HepG2 (cell line): Measurements from ENCODE around the gene PEAR1. TPM values are rescaled to one million over a fixed set of nuclear protein-coding genes. Genes with fewer than 3 reads are reported as not detected.

Source experiments
- ATAC-seq: fragments of 200-7000 bp; cut with Tn5 transposase; 3 replicates; pipeline ENCODE4 v1.9.1; 2020; ENCODE audit warnings: mild to moderate bottlenecking, moderate library complexity
- BruUV-seq: library from RNA; stranded (reverse); fragments of 400-500 nt; replicated peaks from 2 replicates; lab custom pipeline; 2021; lab: Mats Ljungman, UMichigan
- CTCF ChIA-PET: fragments of 300-600 bp; formaldehyde crosslinking; extraction: SDS; loops from one replicate; lab custom pipeline; 2021; ENCODE audit warnings: low total read pairs, inconsistent platforms, low intra/inter-chr PET ratio; lab: Yijun Ruan, JAX
- POLR2A ChIA-PET: fragments of 350-600 bp; sonication (Branson Sonifier 250); formaldehyde crosslinking; loops from one replicate; lab custom pipeline; 2020; ENCODE audit warnings: antibody characterized with exemption, inconsistent platforms; lab: Yijun Ruan, JAX
- DNase-seq: peaks from one replicate; pipeline ENCODE4 v3.0.0-alpha.2; 2015; ENCODE audit warnings: low spot score
- FAIRE-seq: peaks from 3 replicates; lab custom pipeline; 2011; peaks lifted over from hg19 to GRCh38; lab: Jason Lieb, UNC
- H2AFZ ChIP-seq: one replicate; pipeline ENCODE4 v1.6.1; 2011; ENCODE audit warnings: low read length, inconsistent platforms
- H3K27ac ChIP-seq: fragments of 300-600 bp; 3 replicates; pipeline ENCODE4 v1.8.0; 2011; ENCODE audit warnings: mixed run types, mild to moderate bottlenecking, mixed read lengths, low read length, inconsistent platforms; ENCODE audit not compliant: insufficient read depth; ENCODE audit errors: extremely low read length
- H3K27me3 ChIP-seq, 2 experiments: fragments of 200-600 bp in 1 of 2; 2 replicates in 1 of 2; 3 replicates in 1 of 2; pipeline versions ENCODE4 v1.6.0 to v1.8.0; 2011; ENCODE audit warnings: low read length in 2 of 2, mild to moderate bottlenecking in 2 of 2, moderate library complexity in 2 of 2, inconsistent platforms in 1 of 2; ENCODE audit not compliant: insufficient read depth in 2 of 2, control insufficient read depth in 1 of 2
- H3K36me3 ChIP-seq, 2 experiments: fragments of 200-600 bp in 1 of 2; replicated peaks in 1 of 2; 2 replicates in 1 of 2; 3 replicates in 1 of 2; pipeline versions ENCODE4 v1.5.1 to v1.8.0; 2011; ENCODE audit warnings: low read length in 2 of 2, inconsistent platforms in 1 of 2; ENCODE audit not compliant: insufficient read depth in 2 of 2, control insufficient read depth in 1 of 2
- H3K4me1 ChIP-seq: 2 replicates; pipeline ENCODE4 v1.5.1; 2012; ENCODE audit warnings: low read length, inconsistent platforms; ENCODE audit not compliant: insufficient read depth
- H3K4me2 ChIP-seq: 2 replicates; pipeline ENCODE4 v1.6.0; 2011; ENCODE audit warnings: low read depth, low read length, inconsistent platforms
- H3K4me3 ChIP-seq, 3 experiments: fragments of 200-600 bp in 1 of 3; sonication (generic), shearing (Covaris generic) in 1 of 3; replicated peaks in 1 of 3; 2 replicates each; pipeline ENCODE4 v1.5.1; 2011 to 2016; ENCODE audit warnings: low read length in 3 of 3, inconsistent platforms in 2 of 3, low read depth in 2 of 3, mild to moderate bottlenecking in 2 of 3, control low read depth in 1 of 3, mixed read lengths in 1 of 3; ENCODE audit not compliant: insufficient read depth in 1 of 3
- H3K79me2 ChIP-seq: one replicate; pipeline ENCODE4 v1.6.1; 2011; ENCODE audit warnings: low read length, inconsistent platforms; ENCODE audit not compliant: insufficient read depth
- H3K9ac ChIP-seq: 2 replicates; pipeline ENCODE4 v1.6.0; 2011; ENCODE audit warnings: mild to moderate bottlenecking, low read depth, low read length, inconsistent platforms; ENCODE audit not compliant: insufficient read depth
- H3K9me3 ChIP-seq: 2 replicates; pipeline ENCODE4 v1.5.1; 2012; ENCODE audit warnings: mild to moderate bottlenecking, low read length
- H4K20me1 ChIP-seq: 2 replicates; pipeline ENCODE4 v1.6.0; 2011; ENCODE audit warnings: inconsistent platforms, mild to moderate bottlenecking, low read length, moderate library complexity; ENCODE audit not compliant: insufficient read depth
- CBX2 ChIP-seq, 2 experiments: fragments of 200-600 bp in 1 of 2; sonication (generic); formaldehyde crosslinking in 1 of 2; IDR thresholded peaks; 2 replicates each; pipeline versions ENCODE4 v1.7.0 to v1.8.1; 2018 to 2022; ENCODE audit warnings: low read depth in 2 of 2, low read length in 1 of 2, mild to moderate bottlenecking in 1 of 2, missing genetic modification reagents in 1 of 2
- FOXK1 ChIP-seq: sonication (generic); formaldehyde crosslinking; IDR thresholded peaks from 2 replicates; pipeline ENCODE4 v1.4.0; 2020; ENCODE audit warnings: low read depth, missing genetic modification reagents, borderline replicate concordance
- ISL2 ChIP-seq: sonication (generic); formaldehyde crosslinking; IDR thresholded peaks from 2 replicates; pipeline ENCODE4 v1.5.0; 2020; ENCODE audit warnings: missing genetic modification reagents
- ZBTB43 ChIP-seq: sonication (generic); formaldehyde crosslinking; conservative IDR thresholded peaks from 2 replicates; pipeline ENCODE4 v1.4.0; 2020; ENCODE audit warnings: missing genetic modification reagents
- ZNF138 ChIP-seq: sonication (generic); formaldehyde crosslinking; IDR thresholded peaks from 2 replicates; pipeline ENCODE4 v1.5.0; 2020; ENCODE audit warnings: mild to moderate bottlenecking, low read depth, missing genetic modification reagents
- ZNF7 ChIP-seq: IDR thresholded peaks from 2 replicates; pipeline ENCODE4 v1.6.1; 2016; ENCODE audit warnings: missing biosample characterization, missing genetic modification reagents
- ZNF780A ChIP-seq: sonication (generic); formaldehyde crosslinking; IDR thresholded peaks from 2 replicates; pipeline ENCODE4 v1.8.0; 2022; ENCODE audit warnings: mild to moderate bottlenecking, missing genetic modification reagents, moderate library complexity
- WGBS: methylation state at CpG from one replicate; pipeline ENCODE4 v1.1.6; 2017; ENCODE audit warnings: low lambda C conversion rate; 5-methylcytosine and 5-hydroxymethylcytosine counted together
- in situ Hi-C: cut with HindIII; loops from 2 replicates; pipeline ENCODE4 v1.10.0; 2017; ENCODE audit warnings: low pct_unique_long_range_greater_than_20kb; ENCODE audit not compliant: extremely low pct_ligation_motif_present
- intact Hi-C: fragments of 100-400 bp; cut with micrococcal nuclease; formaldehyde crosslinking; loops from one replicate; pipeline ENCODE4 v1.10.0; 2022; ENCODE audit not compliant: unreplicated experiment
- polyA plus RNA-seq, 8 experiments: library from polyadenylated mRNA; depleted of rRNA in 3 of 8; stranded (reverse) in 7 of 8; unstranded in 1 of 8; fragments of >200 nt; fragmentation: Illumina TruSeq in 4 of 8; extraction: Trizol in 4 of 8; gene quantifications; 2 replicates each; pipeline versions ENCODE4 v1.2.1 to v1.2.3, GENCODE V29; 2011 to 2016; ENCODE audit warnings: low read depth in 4 of 8, missing spikeins in 1 of 8, mixed read lengths in 1 of 8; ENCODE audit not compliant: insufficient read depth in 1 of 8
- total RNA-seq, 5 experiments: library from RNA; depleted of rRNA; stranded (reverse); fragments of >200 nt; fragmentation: Illumina TruSeq; extraction: Trizol; gene quantifications; 2 replicates each; pipeline ENCODE4 v1.2.3, GENCODE V29; 2016; ENCODE audit warnings: low read depth in 1 of 5

PEAR1 gene
- total and polyA plus RNA-seq, 2 of the 13 experiments (the other 11 are each of a cell fraction or from before 2014, with no cell fraction given), result 0.27 to 0.41 TPM

DNA sequence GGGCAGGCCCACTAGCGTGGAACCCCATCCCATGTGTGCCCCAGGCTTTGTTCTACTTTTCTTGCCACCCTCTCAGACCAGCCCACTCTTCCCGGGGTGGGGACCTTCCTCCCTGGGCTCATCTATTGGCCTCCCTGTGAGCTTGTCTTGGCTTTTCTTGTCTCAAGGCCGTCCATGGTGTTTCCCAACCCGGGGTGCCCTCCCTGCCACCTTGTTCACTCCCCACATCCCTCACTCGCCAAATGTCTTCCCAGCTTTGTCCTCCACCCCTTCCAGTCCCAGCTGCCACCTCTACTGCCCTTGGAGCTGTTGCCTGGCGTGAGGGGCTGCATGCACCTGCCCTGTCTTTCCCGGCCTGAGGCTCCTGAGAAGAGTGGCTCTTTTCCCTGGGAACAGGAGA, 45.3 kb downstream of the PEAR1 start (continued):
- TF ChIP-seq CBX2 (IDR thresholded peaks at IDR 0.05; ENCODE audit: low read depth, low read length) (no peak), CBX2 (CRISPR knock-in tag; IDR thresholded peaks at IDR 0.05; ENCODE audit: low read depth) (no peak)

DNA sequence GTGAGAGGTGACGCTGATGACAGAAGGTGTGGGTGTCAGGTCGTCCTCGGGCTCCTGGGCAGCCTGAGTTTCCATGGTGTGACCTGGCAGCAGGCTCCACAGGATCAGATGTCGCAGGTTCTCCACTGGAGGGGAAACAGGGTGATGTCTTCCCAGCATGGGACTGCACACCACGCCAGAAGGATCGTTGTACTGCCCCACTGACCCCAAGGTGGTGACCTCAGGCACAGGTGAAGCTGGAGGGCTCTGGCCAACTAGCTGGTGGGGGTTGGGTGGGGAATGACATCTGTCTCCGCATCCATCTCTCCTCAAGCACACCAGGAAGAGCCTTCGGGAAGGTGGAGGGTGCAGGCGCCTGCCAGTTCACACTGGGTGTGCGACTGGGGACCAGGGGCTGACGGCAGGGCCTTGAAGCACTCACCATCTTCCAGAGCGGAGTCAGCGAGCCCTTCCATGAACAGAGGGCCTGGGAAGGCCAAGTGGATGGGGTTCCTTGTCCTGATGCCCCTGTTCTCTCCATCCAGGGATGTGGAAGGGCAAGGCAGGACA, 46.3 kb downstream of the PEAR1 start:
- H3K4me2 ChIP-seq, result no peak overlapping the region
- no peak overlapping the region for H2AFZ ChIP-seq
- DNase-seq, result no peak
- no peaks in the 10 kb centered on the region for H3K4me1 ChIP-seq
- intact Hi-C loops, result no loop called here
- H3K27ac ChIP-seq, result no peak overlapping the region
- H3K79me2 ChIP-seq, result no peaks in the 10 kb centered on the region
- ChIA-PET POLR2A (no interaction called here), CTCF (no interaction called here)
- no peak for ATAC-seq
- no TSS peak for BruUV-seq
- H3K9me3 ChIP-seq, result no peaks in the 10 kb centered on the region
- no peak for FAIRE-seq
- no peaks in the 10 kb centered on the region for H3K27me3 ChIP-seq
- 100% methylated on average over 8 of the region's 13 CpGs for WGBS
- in situ Hi-C loops, result no loop called here
- H3K4me3 ChIP-seq, result no peak overlapping the region
- no peak for TF ChIP-seq ZNF780A
- TF ChIP-seq ZNF138 (CRISPR knock-in tag), result no peak
- TF ChIP-seq ZNF7 (CRISPR knock-in tag), result no peak
- no peak for TF ChIP-seq ISL2 (CRISPR knock-in tag)
- TF ChIP-seq FOXK1 (CRISPR knock-in tag), result no peak
- no peak for TF ChIP-seq ZBTB43 (CRISPR knock-in tag)
- H3K36me3 ChIP-seq, result peaks cover 20 to 45% of the 10 kb centered on the region in 2 experiments; a peak in 4 of 5 replicates
- H3K9ac ChIP-seq, result no peak overlapping the region
- no peaks in the 10 kb centered on the region for H4K20me1 ChIP-seq
